Karpas-422 (cell line): ENCODE measurements around the gene ZNF683. TPM values are rescaled to one million over a fixed set of nuclear protein-coding genes. Genes with fewer than 3 reads are reported as not detected.
A peak's percentile ranks its signal among the peaks of the same experiment; 100 is the strongest.
"Not testable (repeated sequence)": the region's sequence is repeated elsewhere in the genome, so short reads cannot be mapped to it uniquely, and the experiment has no call there.

ENCODE experiments used
- DNase-seq: peaks from one replicate; pipeline ENCODE4 v3.0.0-alpha.2; 2015
- H2AFZ ChIP-seq: fragments of 200-600 bp; sonication (generic); 2 replicates; pipeline ENCODE4 v1.6.1; 2014; ENCODE audit warnings: antibody characterized with exemption, low read length, mixed read lengths
- H3K27ac ChIP-seq: fragments of 200-600 bp; sonication (generic); 2 replicates; pipeline ENCODE4 v1.5.1; 2014; ENCODE audit warnings: mild to moderate bottlenecking, low read length, moderate library complexity
- H3K27me3 ChIP-seq: fragments of 200-600 bp; sonication (generic); 2 replicates; pipeline ENCODE4 v1.6.1; 2014; ENCODE audit warnings: low read length, mixed read lengths
- H3K36me3 ChIP-seq: fragments of 200-600 bp; sonication (generic); 2 replicates; pipeline ENCODE4 v1.6.1; 2014; ENCODE audit warnings: low read length, mixed read lengths; ENCODE audit not compliant: insufficient read depth
- H3K4me1 ChIP-seq: fragments of 200-600 bp; sonication (generic); 2 replicates; pipeline ENCODE4 v1.6.1; 2014; ENCODE audit warnings: mild to moderate bottlenecking, low read length, mixed read lengths
- H3K4me2 ChIP-seq: fragments of 200-600 bp; sonication (generic); 2 replicates; pipeline ENCODE4 v1.6.1; 2014; ENCODE audit warnings: low read length, low read depth, mild to moderate bottlenecking; ENCODE audit not compliant: poor library complexity, severe bottlenecking
- H3K4me3 ChIP-seq: fragments of 200-600 bp; sonication (generic); 2 replicates; pipeline ENCODE4 v1.5.1; 2014; ENCODE audit warnings: mild to moderate bottlenecking, antibody characterized with exemption, low read length, mixed read lengths
- H3K79me2 ChIP-seq: fragments of 200-600 bp; sonication (generic); 2 replicates; pipeline ENCODE4 v1.6.1; 2014; ENCODE audit warnings: mild to moderate bottlenecking, low read length, mixed read lengths
- H3K9ac ChIP-seq: fragments of 200-600 bp; sonication (generic); 2 replicates; pipeline ENCODE4 v1.6.0; 2014; ENCODE audit warnings: low read length
- H3K9me2 ChIP-seq: fragments of 200-600 bp; sonication (generic), shearing (Covaris generic); replicated peaks from 2 replicates; pipeline ENCODE4 v1.6.0; 2014; ENCODE audit warnings: mild to moderate bottlenecking, low read length, moderate library complexity; ENCODE audit not compliant: insufficient read depth
- H3K9me3 ChIP-seq: fragments of 300-700, 200-600 bp; sonication (generic); 2 replicates; pipeline ENCODE4 v1.6.1; 2014; ENCODE audit warnings: low read length, mixed read lengths
- H4K20me1 ChIP-seq: fragments of 200-600 bp; sonication (generic); 2 replicates; pipeline ENCODE4 v1.6.1; 2014; ENCODE audit warnings: mild to moderate bottlenecking, antibody characterized with exemption, low read length, low read depth; ENCODE audit not compliant: insufficient read depth
- total RNA-seq: library from RNA; depleted of rRNA; stranded (reverse); fragments of >200 nt; shearing (Covaris generic); gene quantifications from 2 replicates; pipeline ENCODE4 v1.2.3, GENCODE V29; 2014; ENCODE audit warnings: low replicate concordance

ZNF683 gene
- total RNA-seq, 1 experiment from 2014 or later = not detected

- no peak overlapping the region for H3K4me2 ChIP-seq
- H3K27ac ChIP-seq = no peak overlapping the region
- H3K9ac ChIP-seq = no peak overlapping the region
- H3K9me3 ChIP-seq = no peaks in the 10 kb centered on the region
- no peaks in the 10 kb centered on the region for H4K20me1 ChIP-seq
- no peak overlapping the region for H2AFZ ChIP-seq
- H3K4me1 ChIP-seq = no peaks in the 10 kb centered on the region
- no peak overlapping the region for H3K4me3 ChIP-seq
- DNase-seq = no peak
- H3K27me3 ChIP-seq = no peaks in the 10 kb centered on the region
- no peaks in the 10 kb centered on the region for H3K79me2 ChIP-seq
- H3K36me3 ChIP-seq = no peaks in the 10 kb centered on the region
- H3K9me2 ChIP-seq = no peaks in the 10 kb centered on the region
Measured at GRCh38 chr1:26344147-26344920, 28.2 kb downstream of the ZNF683 start.

GRCh38 chr1:26340047-26340481, 32.5 kb downstream of the ZNF683 start:
- H3K27me3 ChIP-seq = no peaks in the 10 kb centered on the region
- no peak overlapping the region for H3K4me2 ChIP-seq
- H2AFZ ChIP-seq = no peak overlapping the region
- DNase-seq = no peak
- H3K9ac ChIP-seq = no peak overlapping the region
- H3K4me1 ChIP-seq = peaks cover 18% of the 10 kb centered on the region
- H3K79me2 ChIP-seq = no peaks in the 10 kb centered on the region
- no peak overlapping the region for H3K27ac ChIP-seq
- H3K9me2 ChIP-seq = no peaks in the 10 kb centered on the region
- H3K9me3 ChIP-seq = no peaks in the 10 kb centered on the region
- H3K36me3 ChIP-seq = no peaks in the 10 kb centered on the region
- no peaks in the 10 kb centered on the region for H4K20me1 ChIP-seq
- no peak overlapping the region for H3K4me3 ChIP-seq

GRCh38 chr1:26338670-26339069, 33.9 kb downstream of the ZNF683 start:
- Histone ChIP-seq H3K4me1 (peaks cover 18% of the 10 kb centered on the region), H3K9me3 (no peaks in the 10 kb centered on the region), H3K4me3 (no peak overlapping the region), H4K20me1 (no peaks in the 10 kb centered on the region), H3K79me2 (no peaks in the 10 kb centered on the region), H3K27me3 (no peaks in the 10 kb centered on the region), H3K4me2 (no peak overlapping the region), H3K9me2 (no peaks in the 10 kb centered on the region), H2AFZ (no peak overlapping the region), H3K9ac (no peak overlapping the region), H3K36me3 (no peaks in the 10 kb centered on the region), H3K27ac (no peak overlapping the region)
- no peak for DNase-seq

GRCh38 chr1:26337625-26338024, 34.9 kb downstream of the ZNF683 start:
- Histone ChIP-seq H4K20me1 (no peaks in the 10 kb centered on the region), H3K79me2 (no peaks in the 10 kb centered on the region), H3K27me3 (no peaks in the 10 kb centered on the region), H2AFZ (no peak overlapping the region), H3K9me3 (no peaks in the 10 kb centered on the region), H3K4me2 (no peak overlapping the region), H3K36me3 (no peaks in the 10 kb centered on the region), H3K9ac (no peak overlapping the region), H3K4me3 (no peak overlapping the region), H3K27ac (no peak overlapping the region), H3K4me1 (peaks cover 18% of the 10 kb centered on the region), H3K9me2 (no peaks in the 10 kb centered on the region)
- DNase-seq = no peak

GRCh38 chr1:26337206-26337535, 35.4 kb downstream of the ZNF683 start:
- Histone ChIP-seq H3K4me2 (peak overlapping the region; percentile 97), H3K79me2 (no peaks in the 10 kb centered on the region), H3K4me1 (peaks cover 18% of the 10 kb centered on the region), H3K27me3 (no peaks in the 10 kb centered on the region), H3K9me2 (no peaks in the 10 kb centered on the region), H3K9ac (no peak overlapping the region), H2AFZ (no peak overlapping the region), H4K20me1 (no peaks in the 10 kb centered on the region), H3K4me3 (no peak overlapping the region), H3K9me3 (no peaks in the 10 kb centered on the region), H3K36me3 (no peaks in the 10 kb centered on the region), H3K27ac (no peak overlapping the region)
- DNase-seq = no peak

GRCh38 chr1:26336477-26337205, 35.9 kb downstream of the ZNF683 start:
- no peak overlapping the region for H3K27ac ChIP-seq
- H3K79me2 ChIP-seq = no peaks in the 10 kb centered on the region
- no peaks in the 10 kb centered on the region for H3K9me2 ChIP-seq
- no peaks in the 10 kb centered on the region for H3K9me3 ChIP-seq
- peak overlapping the region; percentile 74 for H3K4me3 ChIP-seq
- peak overlapping the region; percentile 67 for H3K9ac ChIP-seq
- no peaks in the 10 kb centered on the region for H3K36me3 ChIP-seq
- H2AFZ ChIP-seq = peak overlapping the region; percentile 85
- H3K4me2 ChIP-seq = peak overlapping the region; percentile 97
- H3K4me1 ChIP-seq = peaks cover 18% of the 10 kb centered on the region
- no peaks in the 10 kb centered on the region for H3K27me3 ChIP-seq
- peak; percentile 91 for DNase-seq
- H4K20me1 ChIP-seq = no peaks in the 10 kb centered on the region

- peak overlapping the region; percentile 74 for H3K4me3 ChIP-seq
- no peaks in the 10 kb centered on the region for H4K20me1 ChIP-seq
- peak overlapping the region; percentile 85 for H2AFZ ChIP-seq
- no peaks in the 10 kb centered on the region for H3K27me3 ChIP-seq
- DNase-seq = no peak
- no peaks in the 10 kb centered on the region for H3K9me3 ChIP-seq
- H3K36me3 ChIP-seq = no peaks in the 10 kb centered on the region
- H3K4me2 ChIP-seq = peak overlapping the region; percentile 97
- H3K27ac ChIP-seq = no peak overlapping the region
- H3K9ac ChIP-seq = peak overlapping the region; percentile 67
- no peaks in the 10 kb centered on the region for H3K79me2 ChIP-seq
- H3K9me2 ChIP-seq = no peaks in the 10 kb centered on the region
- H3K4me1 ChIP-seq = peaks cover 18% of the 10 kb centered on the region
Measured at GRCh38 chr1:26335774-26336476, 36.6 kb downstream of the ZNF683 start.

GRCh38 chr1:26333312-26333711, 39.2 kb downstream of the ZNF683 start:
- H3K9me2 ChIP-seq, H3K4me2 ChIP-seq, DNase-seq, H3K9ac ChIP-seq, H3K4me3 ChIP-seq, H3K9me3 ChIP-seq, H3K27me3 ChIP-seq, H3K27ac ChIP-seq, H2AFZ ChIP-seq, H4K20me1 ChIP-seq, H3K36me3 ChIP-seq, H3K79me2 ChIP-seq: not testable (repeated sequence)
- peaks cover 18% of the 10 kb centered on the region for H3K4me1 ChIP-seq
